Keratinocyte (primary cell): ENCODE measurements around the gene DYNLT1. TPM values are rescaled to one million over a fixed set of nuclear protein-coding genes. Genes with fewer than 3 reads are reported as not detected.

Experiments used
- DNase-seq: peaks from one replicate; pipeline ENCODE4 v3.0.0-alpha.2; 2011; ENCODE audit warnings: low read depth, missing footprints, low spot score
- FAIRE-seq: peaks from 2 replicates; lab custom pipeline; 2011; peaks lifted over from hg19 to GRCh38; lab: Jason Lieb, UNC
- H2AFZ ChIP-seq: 2 replicates; pipeline ENCODE4 v1.6.0; 2012; ENCODE audit warnings: low read length, control low read depth, inconsistent platforms; ENCODE audit not compliant: control insufficient read depth
- H3K27ac ChIP-seq: 2 replicates; pipeline ENCODE4 v1.5.1; 2011; ENCODE audit warnings: low read length; ENCODE audit not compliant: control insufficient read depth, insufficient read depth
- H3K27me3 ChIP-seq: 3 replicates; pipeline ENCODE4 v1.6.0; 2011; ENCODE audit warnings: low read length; ENCODE audit not compliant: control insufficient read depth, insufficient read depth; ENCODE audit errors: extremely low read depth
- H3K36me3 ChIP-seq, 2 experiments: 2 replicates in 1 of 2; 3 replicates in 1 of 2; pipeline ENCODE4 v1.5.1; 2011; ENCODE audit warnings: low read length in 2 of 2, mild to moderate bottlenecking in 1 of 2; ENCODE audit not compliant: control insufficient read depth in 2 of 2, insufficient read depth in 2 of 2; ENCODE audit errors: extremely low read depth in 1 of 2
- H3K4me1 ChIP-seq: 3 replicates; pipeline ENCODE4 v1.5.1; 2011; ENCODE audit warnings: low read length; ENCODE audit not compliant: control insufficient read depth, insufficient read depth; ENCODE audit errors: extremely low read depth
- H3K4me2 ChIP-seq: 3 replicates; pipeline ENCODE4 v1.6.0; 2011; ENCODE audit warnings: low read depth, low read length; ENCODE audit not compliant: control insufficient read depth, insufficient read depth; ENCODE audit errors: extremely low read depth
- H3K4me3 ChIP-seq, 3 experiments: fragments of 200-600 bp in 1 of 3; sonication (generic) in 1 of 3; 2 replicates in 2 of 3; 3 replicates in 1 of 3; pipeline ENCODE4 v1.5.1; 2011 to 2016; ENCODE audit warnings: low read length in 3 of 3, mild to moderate bottlenecking in 3 of 3, control low read depth in 2 of 3, inconsistent platforms in 1 of 3, low read depth in 1 of 3, mixed read lengths in 1 of 3, mixed run types in 1 of 3, moderate library complexity in 1 of 3; ENCODE audit not compliant: control insufficient read depth in 2 of 3, insufficient read depth in 2 of 3; ENCODE audit errors: extremely low read depth in 1 of 3
- H3K79me2 ChIP-seq: 2 replicates; pipeline ENCODE4 v1.6.0; 2012; ENCODE audit warnings: low read length; ENCODE audit not compliant: control insufficient read depth, insufficient read depth
- H3K9ac ChIP-seq: 3 replicates; pipeline ENCODE4 v1.6.0; 2011; ENCODE audit warnings: low read length; ENCODE audit not compliant: control insufficient read depth, insufficient read depth; ENCODE audit errors: extremely low read depth
- H3K9me1 ChIP-seq: 3 replicates; pipeline ENCODE4 v1.6.0; 2011; ENCODE audit warnings: low read length; ENCODE audit not compliant: control insufficient read depth, insufficient read depth; ENCODE audit errors: extremely low read depth
- H3K9me3 ChIP-seq: 2 replicates; pipeline ENCODE4 v1.5.1; 2012; ENCODE audit warnings: low read depth, low read length; ENCODE audit not compliant: control insufficient read depth
- H4K20me1 ChIP-seq: 3 replicates; pipeline ENCODE4 v1.6.0; 2011; ENCODE audit warnings: low read length; ENCODE audit not compliant: control insufficient read depth, insufficient read depth; ENCODE audit errors: extremely low read depth
- CTCF ChIP-seq, 3 experiments: IDR thresholded peaks in 1 of 3; conservative IDR thresholded peaks in 1 of 3; optimal IDR thresholded peaks in 1 of 3; 2 replicates in 2 of 3; 3 replicates in 1 of 3; pipeline versions ENCODE3 to v1.5.1; 2011; ENCODE audit warnings: low read length in 3 of 3, mild to moderate bottlenecking in 3 of 3, moderate library complexity in 2 of 3, control low read depth in 1 of 3, inconsistent platforms in 1 of 3; ENCODE audit not compliant: insufficient read depth in 2 of 3; ENCODE audit errors: extremely low read depth in 1 of 3
- EZH2 ChIP-seq: IDR thresholded peaks from one replicate; pipeline ENCODE4 v1.6.1; 2012; ENCODE audit warnings: inconsistent platforms, mild to moderate bottlenecking, low read length, moderate library complexity
- dilution Hi-C: fragments of 300-500 bp; cut with MboI; formaldehyde crosslinking; loops from one replicate; pipeline ENCODE4 v1.7.0; 2020; ENCODE audit warnings: low sequenced_read_pairs; ENCODE audit not compliant: extremely low pct_ligation_motif_present
- polyA plus RNA-seq, 5 experiments: library from polyadenylated mRNA; depleted of rRNA in 3 of 5; stranded (reverse) in 3 of 5; stranded (forward) in 1 of 5; unstranded in 1 of 5; fragments of >200 nt; gene quantifications; 1 replicate in 1 of 5; 2 replicates in 3 of 5; 3 replicates in 1 of 5; pipeline versions ENCODE4 v1.2.1 to v1.2.3, GENCODE V29; 2011 to 2012; ENCODE audit warnings: missing spikeins in 2 of 5, low read depth in 1 of 5, low replicate concordance in 1 of 5

Gene DYNLT1
- polyA plus RNA-seq, 1 donor (not counting 4 experiments of a cell fraction or from before 2014, with no cell fraction given) = 354 TPM

- no peak for TF ChIP-seq CTCF (optimal IDR thresholded peaks at IDR 0.05 in 1 of 3, IDR thresholded peaks at IDR 0.05 in 1 of 3, conservative IDR thresholded peaks at IDR 0.05 in 1 of 3; ENCODE audit: extremely low read depth in 1 of 3, insufficient read depth in 2 of 3, low read length in 3 of 3)
- no peak for TF ChIP-seq EZH2
- no peak for FAIRE-seq
- DNase-seq = no peak
- Histone ChIP-seq H2AFZ (no peak overlapping the region), H3K27me3 (no peaks in the 10 kb centered on the region), H3K4me1 (no peaks in the 10 kb centered on the region), H3K36me3 (peaks cover 24 to 36% of the 10 kb centered on the region in 2 experiments), H3K79me2 (peaks cover 9% of the 10 kb centered on the region), H4K20me1 (no peaks in the 10 kb centered on the region), H3K9me1 (no peaks in the 10 kb centered on the region), H3K4me3 (no peak overlapping the region), H3K9ac (no peak overlapping the region), H3K27ac (no peak overlapping the region), H3K9me3 (no peaks in the 10 kb centered on the region), H3K4me2 (no peak overlapping the region)
- dilution Hi-C loops = no loop called here
Measured at GRCh38 chr6:158604048-158604406, 40.5 kb downstream of the DYNLT1 start.

- Histone ChIP-seq H3K9me3 (no peaks in the 10 kb centered on the region), H4K20me1 (no peaks in the 10 kb centered on the region), H3K36me3 (peaks cover 24 to 36% of the 10 kb centered on the region in 2 experiments), H3K79me2 (peaks cover 9% of the 10 kb centered on the region), H3K4me2 (no peak overlapping the region), H3K4me3 (no peak overlapping the region), H3K9ac (no peak overlapping the region), H3K27me3 (no peaks in the 10 kb centered on the region), H3K9me1 (no peaks in the 10 kb centered on the region), H2AFZ (no peak overlapping the region), H3K27ac (no peak overlapping the region), H3K4me1 (no peaks in the 10 kb centered on the region)
- no peak for FAIRE-seq
- dilution Hi-C loops = no loop called here
- DNase-seq = no peak
- TF ChIP-seq EZH2 = no peak
- no peak for TF ChIP-seq CTCF (optimal IDR thresholded peaks at IDR 0.05 in 1 of 3, IDR thresholded peaks at IDR 0.05 in 1 of 3, conservative IDR thresholded peaks at IDR 0.05 in 1 of 3; ENCODE audit: extremely low read depth in 1 of 3, insufficient read depth in 2 of 3, low read length in 3 of 3)
Measured at GRCh38 chr6:158603261-158604047, 41.1 kb downstream of the DYNLT1 start.
